HFF-Myc (cell line): ENCODE measurements around the gene LTBP4.

ENCODE experiments used
- DNase-seq: peaks from one replicate; pipeline ENCODE4 v3.0.0-alpha.2; 2011; ENCODE audit warnings: low read depth; ENCODE audit errors: extremely low read depth
- H3K4me3 ChIP-seq: replicated peaks from 2 replicates; pipeline ENCODE4 v1.5.1; 2011; ENCODE audit warnings: low read depth, mild to moderate bottlenecking, control low read depth, low read length
- CTCF ChIP-seq: IDR thresholded peaks from 2 replicates; pipeline ENCODE4 v1.5.1; 2012; ENCODE audit warnings: mild to moderate bottlenecking, low read depth, low read length, control low read depth; ENCODE audit errors: missing control alignments

LTBP4 gene

GRCh38 chr19:40600570-40601133, 517 bp upstream of the LTBP4 start:
- no peak for DNase-seq
- H3K4me3 ChIP-seq: peak overlapping the region; percentile 63; the same call in 1 of the 2 replicates
- TF ChIP-seq CTCF: no peak

GRCh38 chr19:40603071-40603388, 1.9 kb downstream of the LTBP4 start:
- TF ChIP-seq CTCF: no peak
- peak overlapping the region; percentile 63 for H3K4me3 ChIP-seq
- no peak for DNase-seq

- DNase-seq: peak; percentile 93
- no peak for TF ChIP-seq CTCF
- peak overlapping the region; percentile 63 for H3K4me3 ChIP-seq
Measured at GRCh38 chr19:40603389-40604170, 2.4 kb downstream of the LTBP4 start.

GRCh38 chr19:40604171-40604646, 3.0 kb downstream of the LTBP4 start:
- no peak for DNase-seq
- H3K4me3 ChIP-seq: 0 out of 2 replicates have a peak overlapping the region, but pooled peaks have one; percentile 63
- TF ChIP-seq CTCF: no peak

- DNase-seq: no peak
- TF ChIP-seq CTCF: no peak
- H3K4me3 ChIP-seq: peak overlapping the region; percentile 30
Measured at GRCh38 chr19:40604647-40605215, 3.6 kb downstream of the LTBP4 start.

- peak; percentile 20 for TF ChIP-seq CTCF
- peak overlapping the region; percentile 30 for H3K4me3 ChIP-seq
- no peak for DNase-seq
Measured at GRCh38 chr19:40605216-40605971, 4.2 kb downstream of the LTBP4 start.
